ENCODE results near the gene KAT7. TPM values are rescaled to one million over a fixed set of nuclear protein-coding genes. Genes with fewer than 3 reads are reported as not detected.
A peak's percentile ranks its signal among the peaks of the same experiment; 100 is the strongest.

Gene KAT7
- total RNA-seq, 4 donors from 2014 or later, result 19.9 to 32.6 (median 21.0) TPM

DNA sequence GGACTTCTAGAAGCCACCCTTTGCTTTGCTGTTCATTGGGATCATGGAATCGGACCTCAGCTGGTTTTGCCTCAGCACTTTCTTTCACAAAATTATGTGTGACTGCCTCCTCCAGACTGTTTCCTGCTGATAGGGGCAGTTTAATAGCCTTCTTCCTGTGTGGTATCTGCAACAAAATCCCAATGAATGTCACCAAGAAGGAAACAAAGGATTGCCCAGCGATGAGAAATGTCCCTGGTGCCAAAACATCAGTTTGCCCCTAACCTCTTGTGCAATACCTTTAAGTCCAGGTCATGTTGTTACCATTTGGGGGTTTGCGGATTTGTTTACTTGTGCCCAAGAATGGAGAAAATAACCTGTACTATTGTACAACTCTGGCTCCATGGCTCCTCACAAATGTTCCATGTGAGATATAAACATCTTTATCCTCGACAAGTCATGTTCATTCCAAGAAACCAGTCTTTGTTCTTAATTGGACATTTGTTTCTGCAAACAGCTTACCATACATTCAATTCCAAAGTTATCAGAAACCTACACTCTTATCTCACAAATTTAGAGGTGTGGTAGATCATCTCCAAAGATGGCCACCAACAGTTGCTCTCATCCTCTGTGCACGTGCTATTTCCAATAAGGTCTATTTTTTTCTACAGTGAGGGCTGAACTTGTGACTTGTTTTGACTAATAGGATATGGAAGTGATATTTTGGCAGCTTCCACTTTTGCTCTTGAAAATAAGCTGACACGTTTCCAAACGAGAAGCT is 44.5 kb downstream of the KAT7 start:
- DNase-seq (ENCODE audit: low spot score), result no peak
- TF ChIP-seq, protein P1, sequence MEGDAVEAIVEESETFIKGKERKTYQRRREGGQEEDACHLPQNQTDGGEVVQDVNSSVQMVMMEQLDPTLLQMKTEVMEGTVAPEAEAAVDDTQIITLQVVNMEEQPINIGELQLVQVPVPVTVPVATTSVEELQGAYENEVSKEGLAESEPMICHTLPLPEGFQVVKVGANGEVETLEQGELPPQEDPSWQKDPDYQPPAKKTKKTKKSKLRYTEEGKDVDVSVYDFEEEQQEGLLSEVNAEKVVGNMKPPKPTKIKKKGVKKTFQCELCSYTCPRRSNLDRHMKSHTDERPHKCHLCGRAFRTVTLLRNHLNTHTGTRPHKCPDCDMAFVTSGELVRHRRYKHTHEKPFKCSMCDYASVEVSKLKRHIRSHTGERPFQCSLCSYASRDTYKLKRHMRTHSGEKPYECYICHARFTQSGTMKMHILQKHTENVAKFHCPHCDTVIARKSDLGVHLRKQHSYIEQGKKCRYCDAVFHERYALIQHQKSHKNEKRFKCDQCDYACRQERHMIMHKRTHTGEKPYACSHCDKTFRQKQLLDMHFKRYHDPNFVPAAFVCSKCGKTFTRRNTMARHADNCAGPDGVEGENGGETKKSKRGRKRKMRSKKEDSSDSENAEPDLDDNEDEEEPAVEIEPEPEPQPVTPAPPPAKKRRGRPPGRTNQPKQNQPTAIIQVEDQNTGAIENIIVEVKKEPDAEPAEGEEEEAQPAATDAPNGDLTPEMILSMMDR (IDR thresholded peaks at IDR 0.05), result no peak
- ATAC-seq (ENCODE audit: low FRiP score), result no peak

DNA sequence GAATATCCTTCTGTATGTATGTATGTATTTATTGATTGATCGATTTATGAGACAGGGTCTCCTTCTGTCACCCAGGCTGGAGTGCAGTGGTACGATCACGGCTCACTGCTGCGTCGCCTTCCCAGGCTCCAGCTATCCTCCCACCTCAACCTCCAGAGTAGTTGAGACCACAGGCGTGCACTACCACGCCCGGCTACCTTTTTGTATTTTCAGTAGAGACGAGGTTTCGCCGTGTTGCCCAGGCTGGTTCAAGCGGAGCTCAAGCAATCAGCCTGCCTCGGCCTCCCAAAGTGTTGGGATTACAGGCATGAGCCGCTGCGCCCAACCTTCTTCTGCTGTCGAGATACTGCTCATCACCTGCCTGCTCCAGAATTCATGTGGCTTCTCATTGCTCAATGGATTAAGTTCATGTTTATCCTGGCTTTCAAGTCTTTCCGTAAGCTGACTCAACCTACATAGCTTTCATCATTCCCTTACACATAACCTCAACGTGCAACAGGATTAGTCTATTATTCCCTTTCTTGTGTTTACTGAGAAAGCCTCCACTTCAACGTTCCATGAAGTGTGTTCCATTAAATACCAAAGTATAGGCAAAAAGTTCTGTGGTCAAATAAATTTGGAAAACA is 45.8 kb downstream of the KAT7 start:
- TF ChIP-seq, protein P1 (IDR thresholded peaks at IDR 0.05), result no peak
- ATAC-seq (ENCODE audit: low FRiP score), result no peak
- no peak for DNase-seq (ENCODE audit: low spot score)

DNA sequence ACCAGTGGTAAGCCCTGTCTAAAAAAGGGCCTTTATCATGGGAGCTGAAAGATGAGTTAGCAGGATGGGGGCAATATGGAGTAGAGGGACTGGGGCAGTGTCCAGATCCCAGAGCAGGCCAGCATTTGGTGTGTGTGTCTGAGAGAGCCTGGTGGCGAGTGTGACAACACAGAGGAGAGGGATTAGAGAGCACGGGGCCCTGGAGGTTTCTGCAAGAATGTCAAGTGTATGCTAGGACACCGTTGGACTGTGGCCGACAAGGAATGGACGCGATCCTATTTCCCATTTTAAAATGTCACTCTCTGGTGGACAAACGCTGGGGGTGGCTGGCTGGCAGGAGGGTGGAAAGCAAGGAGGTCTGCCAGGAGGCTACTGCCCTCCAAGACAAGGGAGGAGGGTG is 47.0 kb downstream of the KAT7 start:
- DNase-seq (ENCODE audit: low spot score) (no peak), ATAC-seq (ENCODE audit: low FRiP score) (no peak)
- TF ChIP-seq, protein P1 (IDR thresholded peaks at IDR 0.05), result no peak

DNA sequence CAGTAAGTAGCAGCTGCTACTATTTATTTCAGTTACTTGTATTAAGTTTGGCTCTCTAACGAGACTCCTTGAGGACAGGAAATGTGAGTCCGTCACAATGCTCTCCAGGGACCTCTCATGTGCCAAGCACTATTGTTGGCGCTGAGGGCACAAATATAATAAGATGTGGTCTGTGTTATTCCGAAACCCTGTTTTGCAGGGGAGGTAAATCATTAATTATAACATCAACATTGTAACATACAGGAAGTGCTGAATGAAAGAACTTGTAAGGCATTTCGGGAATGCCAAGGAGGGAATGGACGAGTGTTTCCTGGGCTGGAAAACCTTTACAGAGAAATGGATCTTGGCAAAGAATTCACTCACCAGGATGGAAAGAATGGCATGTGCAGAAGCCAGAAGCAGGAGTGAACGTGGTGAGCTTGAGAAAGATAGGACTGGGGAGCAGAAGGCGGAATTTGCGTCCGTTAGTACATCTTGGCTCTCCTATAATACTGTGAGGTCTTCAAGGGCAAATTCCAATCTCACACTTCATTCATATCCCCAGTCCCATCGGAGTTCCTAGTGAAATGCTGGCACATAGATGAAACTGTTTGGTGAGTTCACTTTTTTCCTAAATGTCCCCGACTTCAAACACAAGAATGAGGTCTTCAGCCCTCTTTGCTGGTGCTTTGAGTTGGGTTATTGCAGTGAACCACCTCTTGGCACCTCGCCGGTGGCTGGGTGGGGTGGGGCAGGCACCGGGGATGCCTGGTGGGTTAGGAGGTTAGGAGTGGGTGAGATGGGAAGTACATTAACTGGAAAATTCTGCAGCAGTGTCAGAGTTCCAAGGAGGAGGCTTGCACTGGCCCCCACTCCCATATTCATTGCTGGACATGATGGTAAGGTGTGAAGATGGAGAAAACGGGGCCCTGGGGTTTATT is 47.9 kb downstream of the KAT7 start:
- ATAC-seq (ENCODE audit: low FRiP score) (peak; percentile 55), DNase-seq (ENCODE audit: low spot score) (no peak)
- TF ChIP-seq, protein P1 (IDR thresholded peaks at IDR 0.05), result no peak

DNA sequence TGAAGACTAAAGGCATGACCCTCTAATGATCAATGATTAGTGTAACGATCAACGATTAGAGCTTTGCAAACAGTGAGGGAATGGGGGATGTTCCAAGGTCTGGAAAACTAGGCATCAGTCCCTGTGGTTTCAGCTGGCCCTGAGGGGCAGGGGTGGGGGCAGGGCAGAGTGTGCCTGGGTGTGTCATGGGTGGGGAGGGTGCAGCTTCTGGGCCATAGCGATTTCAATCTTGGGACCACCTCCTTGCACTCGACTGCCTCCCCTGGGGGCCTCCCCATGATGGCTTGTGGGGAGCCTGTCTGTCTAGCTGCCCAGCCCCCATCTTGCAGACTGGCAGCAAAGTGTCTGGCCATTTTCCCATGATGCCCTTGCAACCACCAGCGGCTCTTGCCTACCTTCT is 51.0 kb downstream of the KAT7 start:
- TF ChIP-seq, protein P1 (IDR thresholded peaks at IDR 0.05), result no peak
- ATAC-seq (ENCODE audit: low FRiP score), result no peak
- no peak for DNase-seq (ENCODE audit: low spot score)

DNA sequence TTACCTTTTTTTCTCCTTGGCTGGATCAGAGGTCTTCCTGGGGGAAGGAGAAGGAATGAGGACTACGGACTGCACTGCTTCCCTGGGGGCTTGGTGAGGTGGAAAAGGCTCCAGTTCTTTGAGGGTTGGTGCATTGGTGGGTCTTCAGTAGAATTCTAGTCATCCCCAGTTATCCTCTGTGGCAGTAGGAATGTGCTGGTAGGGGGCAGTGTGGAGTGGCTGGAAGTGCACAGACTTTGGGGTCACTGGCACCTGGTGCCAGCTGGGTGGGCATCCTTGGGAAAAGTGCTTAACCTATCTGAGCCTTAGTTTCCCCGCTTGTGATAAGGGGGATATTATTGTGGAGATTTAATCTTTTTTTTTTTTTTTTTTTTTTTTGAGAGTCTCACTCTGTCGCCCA is 53.1 kb downstream of the KAT7 start:
- no peak for ATAC-seq (ENCODE audit: low FRiP score)
- TF ChIP-seq, protein P1 (IDR thresholded peaks at IDR 0.05), result no peak
- no peak for DNase-seq (ENCODE audit: low spot score)

Measured in omental fat pad (tissue), 4 donors.